KOPT-K1 (cell line): Measurements from ENCODE around the gene TJAP1.
"Not testable (repeated sequence)": the region's sequence is repeated elsewhere in the genome, so short reads cannot be mapped to it uniquely, and the experiment has no call there.

ENCODE experiments used
- H3K27ac ChIP-seq: fragments of 200-600 bp; sonication (generic); 2 replicates; pipeline ENCODE4 v1.5.1; 2016; ENCODE audit warnings: antibody characterized with exemption, mild to moderate bottlenecking, low read depth, low read length; ENCODE audit not compliant: poor library complexity, severe bottlenecking
- H3K36me3 ChIP-seq: fragments of 200-600 bp; sonication (generic); 2 replicates; pipeline ENCODE4 v1.5.1; 2017; ENCODE audit warnings: antibody characterized with exemption, mild to moderate bottlenecking, low read length, moderate library complexity; ENCODE audit not compliant: insufficient read depth
- H3K9me3 ChIP-seq: fragments of 200-600 bp; sonication (generic); 2 replicates; pipeline ENCODE4 v1.5.1; 2017; ENCODE audit warnings: antibody characterized with exemption, low read length, mild to moderate bottlenecking; ENCODE audit not compliant: insufficient read depth, poor library complexity, severe bottlenecking

TJAP1 gene

GRCh38 chr6:43445576-43445975 lies 31.8 kb upstream of the TJAP1 start:
- Histone ChIP-seq H3K27ac (no peak overlapping the region), H3K9me3 (no peaks in the 10 kb centered on the region), H3K36me3 (peaks cover 90% of the 10 kb centered on the region)

GRCh38 chr6:43447604-43448003 lies 29.8 kb upstream of the TJAP1 start:
- no peak overlapping the region for H3K27ac ChIP-seq
- H3K9me3 ChIP-seq, result no peaks in the 10 kb centered on the region
- peaks cover 93% of the 10 kb centered on the region for H3K36me3 ChIP-seq

GRCh38 chr6:43448916-43449315 lies 28.5 kb upstream of the TJAP1 start:
- Histone ChIP-seq H3K27ac (no peak overlapping the region), H3K9me3 (no peaks in the 10 kb centered on the region), H3K36me3 (peaks cover 80% of the 10 kb centered on the region)

GRCh38 chr6:43450699-43451131 lies 26.7 kb upstream of the TJAP1 start:
- Histone ChIP-seq H3K27ac (no peak overlapping the region), H3K9me3 (no peaks in the 10 kb centered on the region), H3K36me3 (peaks cover 62% of the 10 kb centered on the region)

- Histone ChIP-seq H3K36me3 (peaks cover 56% of the 10 kb centered on the region), H3K9me3 (no peaks in the 10 kb centered on the region), H3K27ac (no peak overlapping the region)
These were observed 26.0 kb upstream of the TJAP1 start for GRCh38 chr6:43451348-43451747.

GRCh38 chr6:43451939-43452338 lies 25.4 kb upstream of the TJAP1 start:
- H3K27ac ChIP-seq, result no peak overlapping the region
- peaks cover 52% of the 10 kb centered on the region for H3K36me3 ChIP-seq
- H3K9me3 ChIP-seq, result no peaks in the 10 kb centered on the region

- Histone ChIP-seq H3K36me3 (peaks cover 42% of the 10 kb centered on the region), H3K27ac (no peak overlapping the region), H3K9me3 (no peaks in the 10 kb centered on the region)
These were observed 24.5 kb upstream of the TJAP1 start for GRCh38 chr6:43452896-43453295.

- peaks cover 33% of the 10 kb centered on the region for H3K36me3 ChIP-seq
- no peaks in the 10 kb centered on the region for H3K9me3 ChIP-seq
- H3K27ac ChIP-seq, result no peak overlapping the region
These were observed 23.5 kb upstream of the TJAP1 start for GRCh38 chr6:43453831-43454230.

GRCh38 chr6:43454290-43454695 lies 23.1 kb upstream of the TJAP1 start:
- Histone ChIP-seq H3K9me3 (no peaks in the 10 kb centered on the region), H3K27ac (no peak overlapping the region), H3K36me3 (peaks cover 29% of the 10 kb centered on the region)

- H3K36me3 ChIP-seq, result peaks cover 23% of the 10 kb centered on the region
- H3K9me3 ChIP-seq, result no peaks in the 10 kb centered on the region
- no peak overlapping the region for H3K27ac ChIP-seq
These were observed 22.5 kb upstream of the TJAP1 start for GRCh38 chr6:43454696-43455530.

GRCh38 chr6:43455531-43456428 lies 21.6 kb upstream of the TJAP1 start, which contains the start of gene DLK2:
Gene DLK2 (minus strand): TSS chr6:43455548. CDS start chr6:43454825, 723 bp downstream.
- peaks cover 14% of the 10 kb centered on the region for H3K36me3 ChIP-seq
- H3K27ac ChIP-seq, result no peak within 1 kb of the TSS
- no peaks in the 10 kb centered on the region for H3K9me3 ChIP-seq

- H3K9me3 ChIP-seq, result no peaks in the 10 kb centered on the region
- no peak overlapping the region for H3K27ac ChIP-seq
- H3K36me3 ChIP-seq, result no peaks in the 10 kb centered on the region
These were observed 19.7 kb upstream of the TJAP1 start for GRCh38 chr6:43457643-43458042.

- H3K27ac ChIP-seq, H3K36me3 ChIP-seq, H3K9me3 ChIP-seq: not testable (repeated sequence)
These were observed 19.2 kb upstream of the TJAP1 start for GRCh38 chr6:43458154-43458553.

GRCh38 chr6:43459535-43459934 lies 17.8 kb upstream of the TJAP1 start:
- Histone ChIP-seq H3K36me3 (no peaks in the 10 kb centered on the region), H3K9me3 (no peaks in the 10 kb centered on the region), H3K27ac (no peak overlapping the region)

GRCh38 chr6:43460032-43460431 lies 17.3 kb upstream of the TJAP1 start:
- no peak overlapping the region for H3K27ac ChIP-seq
- H3K9me3 ChIP-seq, result no peaks in the 10 kb centered on the region
- H3K36me3 ChIP-seq, result no peaks in the 10 kb centered on the region
